GM23248 (cell line): ENCODE measurements around the gene PRUNE1.

ENCODE experiments used
- EZH2 ChIP-seq: fragments of 200-600 bp; sonication (generic); IDR thresholded peaks from 2 replicates; pipeline ENCODE4 v1.6.1; 2018; ENCODE audit warnings: antibody characterized with exemption, mild to moderate bottlenecking; ENCODE audit not compliant: insufficient read depth, poor library complexity, severe bottlenecking
- EZH2phosphoT487 ChIP-seq: fragments of 200-600 bp; sonication (generic); IDR thresholded peaks from 2 replicates; pipeline ENCODE4 v1.6.1; 2018; ENCODE audit warnings: antibody characterized with exemption, moderate library complexity, mild to moderate bottlenecking, low read depth; ENCODE audit not compliant: insufficient read depth

GRCh38 chr1:151000408-151000807, 7.8 kb upstream of the PRUNE1 start:
- TF ChIP-seq EZH2 (no peak), EZH2phosphoT487 (no peak)
